DMS79 (cell line): ENCODE results near the gene RIMBP2.
A peak's percentile ranks its signal among the peaks of the same experiment; 100 is the strongest.

Source experiments
- DNase-seq: peaks from one replicate; lab custom pipeline; 2025; lab: John Stamatoyannopoulos, UW

Gene RIMBP2

DNA sequence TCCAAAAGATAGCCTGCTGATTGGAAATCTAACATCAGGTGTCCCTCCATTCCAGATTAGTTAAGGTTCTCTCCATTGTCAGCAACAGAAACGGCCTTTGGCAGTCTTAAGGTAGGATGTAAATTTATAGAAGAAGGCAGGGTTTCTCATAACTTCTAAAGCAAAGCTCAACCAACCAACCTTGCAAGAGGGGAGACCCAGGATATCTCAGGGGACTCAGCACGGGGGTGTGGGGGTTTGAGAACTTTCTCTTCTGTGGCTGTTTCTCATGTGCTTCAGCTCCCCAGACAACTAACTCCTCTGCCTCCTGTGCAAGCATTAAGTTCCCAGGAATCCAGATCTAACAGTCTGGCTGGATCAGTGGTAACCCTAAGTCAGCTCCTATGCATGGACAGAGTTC is 148.1 kb downstream of the RIMBP2 start:
- DNase-seq, result no peak

DNA sequence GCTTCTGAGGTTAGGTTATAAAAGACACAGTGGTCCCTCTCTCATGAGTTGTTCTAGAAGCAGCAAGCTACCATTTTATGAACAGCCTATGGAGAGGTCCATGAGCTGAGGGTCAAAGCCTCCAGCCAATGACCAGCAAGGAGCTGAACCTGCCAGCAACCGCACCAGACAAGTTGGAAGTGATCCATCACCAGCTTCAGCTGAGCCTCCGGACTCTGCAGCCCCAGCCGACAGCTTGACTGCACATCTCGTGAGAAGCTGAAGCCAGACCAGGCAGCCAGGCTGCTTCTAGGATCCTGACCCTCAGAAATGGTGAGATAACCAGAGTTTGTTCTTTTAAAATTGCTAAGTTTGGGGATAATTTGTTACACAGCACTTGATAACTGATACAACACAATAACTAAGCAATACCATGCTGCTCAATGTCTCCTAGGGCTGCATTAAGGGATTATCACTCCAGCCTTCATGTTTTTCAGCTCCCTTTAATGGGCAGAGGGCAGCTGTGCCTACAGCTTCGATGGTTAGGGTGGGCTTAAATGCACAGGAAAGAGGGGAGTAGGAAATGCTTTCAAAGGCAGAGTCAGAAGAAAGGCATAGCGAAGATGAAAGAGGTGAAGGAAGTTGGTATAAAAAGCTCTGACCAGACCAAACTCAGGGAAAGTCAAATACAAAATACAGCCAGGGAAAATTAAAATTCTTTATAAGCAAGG is 149.5 kb downstream of the RIMBP2 start:
- DNase-seq, result no peak

DNA sequence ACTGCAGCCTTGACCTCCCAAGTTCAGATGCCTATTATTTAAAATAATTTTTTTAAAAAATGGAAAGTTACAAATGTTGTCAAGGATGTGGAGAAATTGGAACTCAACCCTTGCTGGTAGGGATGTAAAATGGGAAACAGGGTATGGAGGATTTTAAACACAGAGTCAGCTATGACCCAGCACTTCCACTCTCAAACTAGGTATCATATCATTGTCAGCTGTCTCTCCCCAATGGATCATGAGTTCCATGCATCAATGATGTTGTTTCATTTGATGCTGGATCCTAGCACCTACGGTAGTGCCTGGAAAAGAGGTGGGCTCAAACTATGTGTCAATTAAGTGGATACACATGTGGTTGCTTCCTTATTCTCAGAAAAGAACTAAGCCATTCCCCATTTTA is 150.9 kb downstream of the RIMBP2 start:
- DNase-seq, result no peak

DNA sequence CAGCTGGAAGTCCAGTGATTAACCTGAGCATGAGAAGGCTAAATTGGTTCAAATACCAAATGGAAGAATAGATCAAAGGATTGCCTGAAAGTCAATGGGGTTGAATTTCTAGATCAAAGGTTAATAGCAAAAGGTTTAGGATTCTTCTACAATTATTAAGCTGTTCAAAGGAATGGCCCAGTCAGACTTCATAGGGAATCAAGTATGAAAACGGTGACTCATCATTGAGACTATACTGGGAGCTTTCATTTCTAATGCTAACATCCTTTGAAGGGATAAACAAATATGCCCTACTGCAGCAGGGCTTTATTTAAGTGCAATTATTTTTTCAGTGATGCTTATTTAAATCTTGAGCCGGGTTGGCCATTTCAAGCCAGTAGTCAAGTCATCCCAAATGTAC is 152.8 kb downstream of the RIMBP2 start:
- DNase-seq, result no peak

DNA sequence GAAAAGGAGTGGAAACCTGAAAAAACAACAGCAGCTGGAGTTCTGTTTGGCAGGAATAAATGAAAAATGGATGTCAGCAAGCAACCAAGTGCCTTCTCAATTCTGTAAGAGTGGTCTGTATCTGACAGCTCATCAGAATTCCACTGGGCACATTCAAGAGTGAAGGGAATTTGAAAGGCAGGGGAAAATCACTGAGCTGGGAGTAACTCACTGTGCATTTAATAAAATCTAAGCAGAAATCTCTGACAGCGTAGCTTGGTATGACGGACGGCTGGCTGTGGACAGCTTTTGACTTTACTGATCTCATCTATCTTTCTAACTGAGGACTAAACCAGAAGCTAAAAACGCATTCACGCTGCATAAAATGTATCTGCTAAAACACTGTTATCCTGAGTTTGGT is 153.4 kb downstream of the RIMBP2 start:
- DNase-seq, result no peak

DNA sequence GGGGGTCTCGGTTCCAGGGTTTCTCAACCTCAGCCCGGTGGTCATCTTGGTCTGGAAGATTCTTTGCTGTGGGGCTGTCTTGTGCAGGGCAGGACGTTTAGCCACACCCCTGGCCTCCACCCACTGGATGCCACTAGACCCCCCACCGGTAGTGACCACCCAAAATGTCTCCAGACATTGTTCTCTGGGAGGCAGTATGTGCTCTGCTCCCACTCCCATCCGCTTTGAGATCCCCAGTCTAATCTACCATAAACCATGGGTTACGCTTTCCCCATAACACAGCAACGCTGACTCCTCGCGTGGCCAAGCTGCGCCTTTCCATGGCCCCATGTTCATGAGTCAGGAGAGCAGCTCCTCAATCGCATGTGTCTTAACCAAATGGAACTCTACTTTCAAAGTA is 155.8 kb downstream of the RIMBP2 start:
- DNase-seq, result no peak

DNA sequence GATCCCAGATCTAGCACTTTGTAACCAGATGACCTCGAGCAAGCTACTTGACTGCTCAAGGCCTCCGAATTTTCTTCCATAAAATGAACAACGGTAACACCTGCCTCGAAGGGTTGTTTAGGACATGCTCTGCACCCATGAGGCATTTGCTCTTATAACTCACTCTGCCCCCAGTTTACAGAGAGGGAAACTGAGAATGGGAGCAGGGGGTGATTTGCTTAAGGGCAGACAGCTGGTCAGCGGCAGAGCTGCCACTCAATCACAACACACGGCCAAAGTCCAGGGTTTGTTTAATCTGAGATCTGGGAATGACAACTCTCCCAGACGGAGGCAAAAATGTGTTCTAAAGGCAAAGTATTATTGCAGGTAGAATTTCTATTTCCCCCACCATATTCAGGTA is 156.3 kb downstream of the RIMBP2 start:
- no peak for DNase-seq

DNA sequence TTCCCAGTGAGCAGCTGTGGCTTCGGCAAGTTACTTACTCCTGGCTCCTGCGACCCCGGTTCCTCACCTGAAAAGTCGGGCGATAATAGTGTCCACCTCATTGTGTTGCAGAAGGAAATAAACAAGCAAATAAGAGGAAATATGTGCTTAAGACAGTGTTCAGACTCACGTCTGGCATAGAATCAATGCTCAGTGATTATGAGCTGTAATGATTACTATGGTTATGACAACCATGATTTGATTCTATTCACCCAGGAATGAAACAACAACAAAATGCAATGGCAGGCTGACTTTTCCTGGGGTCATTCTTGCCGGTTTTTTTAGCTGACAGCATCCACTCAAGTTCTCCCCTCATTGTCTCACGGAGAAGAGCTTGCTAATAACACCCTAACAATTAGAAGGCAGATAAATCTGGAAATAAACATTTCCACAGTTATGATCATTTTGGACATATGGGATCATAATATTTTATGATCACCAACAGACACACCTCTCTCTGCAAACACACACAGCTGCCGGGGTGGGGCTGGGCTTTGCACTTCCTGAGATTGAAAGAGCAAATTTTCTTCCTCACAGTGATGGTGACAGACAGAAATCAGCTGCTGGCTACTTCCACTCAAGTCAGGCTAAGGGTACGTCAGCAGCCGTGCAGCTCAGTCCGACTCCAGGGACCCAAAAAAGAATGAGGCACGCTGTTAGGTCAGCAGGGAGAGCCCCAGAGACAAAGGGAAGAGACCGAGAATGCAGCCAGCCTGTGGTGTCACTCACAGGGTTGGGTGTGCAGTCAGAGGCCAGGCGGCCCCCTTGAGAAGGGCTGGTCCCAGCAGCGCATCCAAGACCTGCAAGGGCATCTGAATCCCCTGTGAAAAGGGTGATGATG is 158.0 kb downstream of the RIMBP2 start:
- no peak for DNase-seq

DNA sequence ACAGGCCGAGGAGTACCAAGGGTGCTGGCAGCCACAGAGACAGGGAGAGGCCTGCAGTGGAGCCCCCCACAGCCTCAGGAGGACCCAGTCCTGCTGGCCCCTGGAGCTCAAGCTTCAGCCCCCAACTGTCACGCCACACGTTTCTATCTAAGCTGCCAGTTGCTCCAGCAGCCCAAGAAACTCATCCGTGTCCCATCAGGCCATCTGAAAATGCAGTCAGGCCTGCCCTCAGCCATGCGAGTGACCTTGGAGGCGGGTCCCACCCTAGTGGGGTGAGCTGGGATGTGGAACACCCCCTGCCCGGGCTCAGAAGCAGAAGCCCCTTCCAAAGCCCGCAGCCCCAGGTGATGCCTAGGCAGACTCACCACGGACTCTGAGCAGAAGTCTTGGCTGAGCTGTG is 158.9 kb downstream of the RIMBP2 start:
- DNase-seq, result no peak

DNA sequence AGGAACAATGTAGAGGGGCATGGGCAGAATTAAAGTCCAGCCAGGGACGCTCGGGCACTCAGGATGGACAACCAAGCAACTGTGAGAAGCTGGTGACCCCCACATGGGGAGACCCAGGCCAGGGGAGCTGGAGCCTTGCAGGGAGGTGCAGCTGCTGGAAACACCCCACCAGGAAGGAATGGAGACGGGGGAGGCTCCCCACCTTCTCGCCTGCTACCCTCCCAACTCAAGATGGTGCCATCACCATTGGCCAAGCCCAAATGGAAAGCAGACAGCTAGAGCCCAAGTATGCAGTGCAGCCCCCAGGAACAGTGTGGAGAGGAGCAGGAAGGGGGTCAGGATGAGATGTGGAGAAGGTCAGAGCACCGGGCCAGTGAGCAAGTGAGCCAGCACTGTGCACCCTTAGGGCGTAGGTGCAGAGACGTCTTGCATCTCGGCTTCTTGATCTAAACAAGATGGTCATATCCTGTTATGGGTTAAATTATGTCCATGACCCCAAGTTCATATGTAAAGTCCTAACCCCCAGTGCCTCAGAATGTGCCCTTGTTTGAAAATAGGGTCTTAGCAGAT is 159.5 kb downstream of the RIMBP2 start:
- DNase-seq, result no peak

DNA sequence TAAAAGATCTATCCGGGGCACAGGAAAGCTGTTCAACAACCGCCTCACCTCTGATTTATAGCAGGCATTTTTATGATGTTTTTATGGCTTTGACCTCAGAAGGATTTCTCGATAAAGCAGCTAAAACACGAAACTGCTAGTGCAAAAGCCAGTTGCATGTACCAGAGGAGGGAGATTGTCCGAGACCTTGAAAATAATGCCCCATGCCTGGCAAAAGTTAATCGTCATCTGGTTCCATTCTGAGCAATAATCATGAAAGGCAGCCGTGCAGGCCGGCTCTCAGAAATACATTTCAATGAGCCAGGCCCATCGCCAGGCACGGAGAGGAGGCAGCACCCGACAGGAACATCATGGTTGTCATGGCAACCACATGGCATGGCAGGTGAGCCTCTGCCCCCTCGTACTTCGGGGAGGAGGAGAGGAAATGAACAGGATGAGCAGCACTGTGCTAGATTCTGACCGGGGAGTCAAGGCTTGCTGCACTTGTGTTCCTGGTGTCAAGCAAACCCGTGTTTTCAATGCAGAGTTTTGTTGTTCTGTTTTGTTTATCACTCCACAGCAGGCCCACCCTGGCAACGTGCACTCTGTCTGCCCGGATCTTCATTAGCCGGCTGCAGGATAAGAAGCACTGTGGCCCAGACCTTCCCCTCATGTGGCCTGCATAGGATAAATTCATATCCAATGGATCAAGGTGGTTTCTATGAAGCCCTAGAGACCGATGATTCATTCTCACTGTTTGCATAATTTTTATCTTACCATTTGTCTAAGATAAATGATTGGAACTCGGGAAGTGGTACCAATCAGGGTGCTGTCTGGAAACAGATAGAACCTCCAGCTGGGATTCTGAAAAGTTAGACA is 160.2 kb downstream of the RIMBP2 start:
- peak; percentile 79 for DNase-seq

DNA sequence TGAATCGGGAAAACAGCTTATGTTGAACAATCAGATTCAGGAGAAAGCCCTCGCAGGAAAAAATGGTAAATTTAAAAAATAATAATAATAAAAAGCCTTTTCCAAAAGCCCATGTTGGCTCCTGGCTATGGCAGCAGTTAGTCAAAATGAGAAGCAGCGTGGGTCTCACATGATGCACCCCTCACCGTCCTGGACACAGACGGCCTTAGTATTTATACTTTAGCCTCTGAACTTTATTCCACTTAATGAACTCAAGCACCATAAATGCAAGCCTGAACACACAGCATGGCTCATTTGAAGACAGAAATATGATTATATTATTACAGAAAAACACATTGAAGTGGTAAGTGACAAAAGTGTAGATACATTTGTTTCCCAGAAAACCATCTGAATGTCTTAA is 160.9 kb downstream of the RIMBP2 start:
- DNase-seq, result no peak

DNA sequence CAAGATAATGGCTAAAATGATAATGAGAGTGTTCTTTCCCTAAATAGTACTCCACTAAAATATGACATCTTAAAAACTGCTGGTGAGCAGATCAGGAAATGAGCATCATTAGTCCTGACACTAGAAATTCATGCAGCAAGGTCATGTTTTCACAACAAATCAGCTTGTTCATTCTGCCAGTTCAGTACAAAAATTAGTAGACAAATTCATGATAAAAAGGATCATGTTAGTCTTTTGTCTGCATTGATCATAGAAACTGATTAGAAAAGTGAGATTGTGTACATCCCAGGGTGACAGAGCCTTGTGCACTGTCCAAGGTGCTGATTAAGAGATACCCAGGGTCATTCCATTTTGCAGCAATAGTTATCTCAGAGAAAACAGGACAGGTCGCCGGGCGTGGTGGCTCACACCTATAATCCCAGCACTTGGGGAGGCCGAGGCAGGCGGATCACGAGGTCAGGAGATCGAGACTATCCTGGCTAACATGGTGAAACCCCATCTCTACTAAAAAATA is 163.6 kb downstream of the RIMBP2 start:
- no peak for DNase-seq

DNA sequence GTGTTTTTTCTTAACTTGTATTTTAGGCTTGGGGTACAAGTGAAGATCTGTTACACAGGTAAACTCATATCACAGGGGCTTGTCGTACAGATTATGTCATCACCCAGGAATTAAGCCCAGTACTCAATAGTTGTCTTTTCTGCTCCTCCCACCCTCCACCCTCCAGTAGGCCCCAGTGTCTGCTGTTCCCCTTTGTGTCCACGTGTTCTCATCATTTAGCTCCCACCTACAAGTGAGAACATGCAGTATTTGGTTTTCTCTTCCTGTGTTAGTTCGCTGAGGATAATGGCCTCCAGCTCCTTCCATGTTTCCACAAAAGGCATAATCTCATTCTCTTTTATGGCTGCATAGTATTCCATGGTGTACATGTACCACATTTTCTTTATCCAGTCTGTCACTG is 166.7 kb downstream of the RIMBP2 start:
- DNase-seq, result no peak

DNA sequence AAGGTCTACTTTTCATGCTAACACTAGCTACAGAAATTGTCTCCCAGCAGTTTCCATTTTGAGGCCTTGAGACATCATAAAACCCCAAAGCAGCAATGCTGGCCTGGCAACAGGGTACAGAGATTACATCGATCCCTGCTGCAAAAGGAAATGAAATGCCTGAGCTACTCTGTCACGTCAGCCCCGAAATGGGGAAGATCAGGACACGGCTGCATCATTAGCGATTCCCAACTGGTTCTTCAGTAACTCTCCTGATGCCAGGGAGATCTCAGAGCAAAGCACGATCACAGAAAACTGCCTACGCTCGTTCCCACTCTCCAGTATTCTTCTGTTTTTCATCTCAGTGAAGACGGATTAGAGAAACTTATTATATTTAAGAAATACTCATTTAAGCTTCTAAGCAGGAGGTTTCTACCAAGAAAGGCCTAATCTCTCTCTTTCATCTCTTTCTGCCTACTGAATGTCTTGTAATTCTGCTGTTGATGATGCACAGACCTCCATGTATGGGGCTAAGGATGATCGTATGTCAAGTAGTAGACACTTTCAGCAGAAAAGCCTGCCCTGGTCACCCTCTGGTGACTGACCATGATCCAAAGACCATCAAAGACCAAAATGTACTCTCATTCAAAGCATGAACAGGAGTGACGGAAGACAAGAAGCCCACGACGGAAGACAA is 168.5 kb downstream of the RIMBP2 start:
- DNase-seq, result no peak

DNA sequence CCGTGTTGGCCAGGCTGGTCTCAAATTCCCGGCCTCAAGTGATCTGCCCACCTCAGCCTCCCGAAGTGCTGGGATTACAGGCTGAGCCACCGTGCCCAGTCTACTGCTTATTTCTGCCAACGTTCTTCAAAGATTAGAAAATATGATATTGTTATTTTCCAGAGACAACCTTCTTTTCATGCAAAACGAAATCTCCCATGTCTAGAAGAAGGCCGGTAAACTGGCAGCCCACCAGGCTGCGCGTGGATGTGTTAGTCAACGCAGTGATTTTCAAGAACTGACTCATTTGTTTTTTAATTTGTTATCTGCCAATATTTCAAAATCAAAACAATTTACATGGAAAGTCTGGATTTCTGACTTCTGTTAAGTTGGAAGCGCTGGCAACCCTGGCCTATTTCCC is 169.6 kb downstream of the RIMBP2 start:
- no peak for DNase-seq

DNA sequence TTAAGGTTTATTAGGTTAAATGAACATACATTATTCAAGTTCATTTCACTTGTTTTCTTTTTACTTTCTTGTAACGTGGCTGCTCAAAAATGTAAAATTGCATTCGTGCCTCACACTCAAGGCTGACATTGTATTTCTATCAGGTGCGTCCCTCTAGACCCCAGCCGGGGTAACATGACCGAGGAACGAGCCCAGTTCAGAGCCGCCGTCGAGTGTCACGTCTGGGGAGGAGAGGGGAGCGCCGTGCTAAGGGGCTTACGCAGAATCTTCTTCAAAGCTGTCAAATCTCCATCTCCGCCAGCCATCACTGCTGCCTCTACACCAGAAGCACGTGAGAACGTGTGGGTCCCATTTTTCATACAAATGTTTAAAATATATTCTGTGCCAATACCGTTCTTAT is 170.6 kb downstream of the RIMBP2 start:
- no peak for DNase-seq

DNA sequence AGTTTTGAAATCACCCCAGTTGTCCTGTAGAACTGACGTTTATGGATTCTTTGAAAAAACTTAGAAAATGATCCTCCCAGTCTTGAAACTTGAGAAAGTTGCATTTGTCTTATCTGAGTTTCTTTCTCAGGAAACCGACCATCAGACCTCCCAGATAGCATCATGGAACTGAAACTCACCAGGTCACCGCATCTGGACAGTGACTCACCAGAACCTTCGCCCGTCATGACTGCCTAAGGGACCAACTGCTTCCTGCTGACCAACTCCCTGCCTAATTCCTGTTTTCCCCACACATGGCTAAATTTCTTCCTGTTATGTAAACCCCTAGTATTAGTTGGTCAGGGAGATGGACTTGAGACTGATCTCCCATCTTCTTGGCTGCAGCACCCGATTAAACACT is 175.7 kb downstream of the RIMBP2 start:
- DNase-seq, result no peak

DNA sequence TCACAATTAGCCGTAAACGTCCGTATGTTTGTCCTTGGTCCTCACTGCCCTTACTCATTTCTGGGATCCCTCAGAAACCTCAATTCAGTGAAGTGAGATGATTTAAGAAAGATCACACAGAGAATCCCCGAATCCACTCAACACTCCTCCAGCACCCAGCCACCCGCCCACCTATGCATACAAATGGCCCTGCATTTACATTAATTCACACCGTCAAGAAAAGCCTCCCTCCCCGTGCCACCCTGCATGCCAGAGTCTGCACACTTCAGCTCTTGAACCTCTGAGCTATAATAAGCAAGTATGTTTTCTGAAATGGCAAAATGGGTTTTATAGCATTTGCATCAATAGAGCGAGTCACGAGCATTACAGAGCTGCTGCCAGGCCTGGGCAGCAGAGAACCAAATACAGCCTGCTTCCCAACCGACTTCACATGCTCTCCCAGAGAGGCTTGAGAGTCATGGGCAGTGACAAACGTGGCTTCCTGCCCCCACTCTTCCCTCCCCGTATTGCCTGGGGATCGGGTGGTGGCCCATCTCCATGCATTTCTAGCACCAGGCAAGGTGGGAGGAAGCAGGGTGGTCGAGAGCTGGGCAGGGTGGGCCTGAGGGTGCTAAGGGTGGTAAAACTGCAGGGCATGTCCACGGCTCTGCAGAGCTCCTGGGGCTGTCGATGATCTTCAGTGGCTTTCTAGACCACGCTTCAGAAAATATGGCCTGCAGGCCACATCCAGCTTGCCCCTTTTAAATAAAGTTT is 177.6 kb downstream of the RIMBP2 start:
- no peak for DNase-seq

DNA sequence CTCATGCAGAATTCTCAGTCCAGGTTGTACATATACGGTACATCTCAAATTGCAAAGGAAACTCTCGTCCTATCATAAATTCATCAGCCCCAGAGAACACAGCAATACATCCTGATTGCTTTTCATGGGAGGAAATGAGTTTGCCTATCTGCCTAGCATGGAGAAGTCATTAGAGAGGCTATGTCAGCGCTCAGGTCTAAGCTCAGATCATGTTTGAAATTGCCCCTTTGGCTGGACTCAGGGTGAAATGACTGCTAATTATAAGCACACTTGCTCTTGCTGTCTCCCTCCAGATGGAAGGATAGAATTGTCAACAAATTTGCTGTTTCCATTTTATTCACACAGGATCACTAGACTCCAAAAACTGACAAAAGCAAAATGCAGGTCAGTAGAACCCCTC is 178.4 kb downstream of the RIMBP2 start:
- no peak for DNase-seq

DNA sequence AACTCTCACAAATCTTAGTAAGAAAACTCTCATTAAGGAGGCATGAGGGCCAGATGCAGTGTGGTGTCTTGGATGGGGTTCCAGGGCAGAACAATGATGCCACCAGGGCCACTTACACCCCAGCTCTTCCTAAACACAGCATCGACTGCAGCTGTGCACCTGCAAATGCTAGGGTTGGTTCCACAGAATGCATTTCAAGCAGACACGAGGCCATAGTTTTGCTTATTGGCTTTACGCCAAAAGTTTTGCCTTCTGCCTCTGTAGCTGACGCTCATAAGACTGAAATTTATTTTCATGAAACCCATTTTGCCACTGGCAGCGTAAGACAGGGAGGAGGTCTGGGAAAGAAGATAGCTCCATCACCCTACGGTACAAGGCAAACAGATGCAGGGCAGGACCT is 179.0 kb downstream of the RIMBP2 start:
- no peak for DNase-seq
